Endothelial cell of umbilical vein (primary cell): ENCODE measurements around the gene GDI2. TPM values are rescaled to one million over a fixed set of nuclear protein-coding genes. Genes with fewer than 3 reads are reported as not detected.

Experiments used
- BruUV-seq: library from RNA; stranded (reverse); fragments of 400-500 nt; replicated peaks from 2 replicates; lab custom pipeline; 2021; lab: Mats Ljungman, UMichigan
- CTCF ChIA-PET: fragments of 300-600, 350-600 bp; sonication (Branson Sonifier 250); formaldehyde crosslinking; loops from one replicate; lab custom pipeline; 2021; ENCODE audit warnings: antibody characterized with exemption, inconsistent platforms; lab: Charles Lee
- POLR2A ChIA-PET: fragments of 300-600, 350-600 bp; sonication (Branson Sonifier 250); formaldehyde crosslinking; loops from one replicate; lab custom pipeline; 2021; ENCODE audit warnings: antibody characterized with exemption, inconsistent platforms; lab: Charles Lee
- DNase-seq: peaks from one replicate; pipeline ENCODE4 v3.0.0-alpha.2; 2011; ENCODE audit warnings: low read depth, low spot score
- FAIRE-seq: peaks from 2 replicates; lab custom pipeline; 2011; peaks lifted over from hg19 to GRCh38; lab: Jason Lieb, UNC
- H2AFZ ChIP-seq: 2 replicates; pipeline ENCODE4 v1.6.0; 2012; ENCODE audit warnings: low read depth, low read length, control low read depth, inconsistent platforms
- H3K27ac ChIP-seq: 2 replicates; pipeline ENCODE4 v1.5.1; 2011; ENCODE audit warnings: low read depth, mild to moderate bottlenecking, control low read depth, low read length, moderate library complexity; ENCODE audit not compliant: insufficient read depth
- H3K27me3 ChIP-seq, 2 experiments: 2 replicates each; pipeline versions ENCODE4 v1.6.0 to v1.6.1; 2011; ENCODE audit warnings: low read length in 2 of 2, mixed read lengths in 1 of 2; ENCODE audit not compliant: control insufficient read depth in 2 of 2, insufficient read depth in 2 of 2
- H3K36me3 ChIP-seq, 2 experiments: 2 replicates in 1 of 2; 3 replicates in 1 of 2; pipeline ENCODE4 v1.5.1; 2011; ENCODE audit warnings: low read length in 2 of 2, mild to moderate bottlenecking in 1 of 2, moderate library complexity in 1 of 2; ENCODE audit not compliant: control insufficient read depth in 2 of 2, insufficient read depth in 2 of 2; ENCODE audit errors: extremely low read depth in 1 of 2
- H3K4me1 ChIP-seq: 3 replicates; pipeline ENCODE4 v1.5.1; 2011; ENCODE audit warnings: mild to moderate bottlenecking, low read length; ENCODE audit not compliant: control insufficient read depth, insufficient read depth; ENCODE audit errors: extremely low read depth
- H3K4me2 ChIP-seq: 2 replicates; pipeline ENCODE4 v1.6.1; 2011; ENCODE audit warnings: low read length, control low read depth, mixed read lengths; ENCODE audit not compliant: insufficient read depth
- H3K4me3 ChIP-seq, 3 experiments: fragments of 200-600 bp in 1 of 3; sonication (generic), shearing (Covaris generic) in 1 of 3; replicated peaks in 1 of 3; 2 replicates each; pipeline ENCODE4 v1.5.1; 2011 to 2016; ENCODE audit warnings: control low read depth in 3 of 3, low read length in 3 of 3, mild to moderate bottlenecking in 2 of 3, inconsistent platforms in 1 of 3, low read depth in 1 of 3, moderate library complexity in 1 of 3; ENCODE audit not compliant: insufficient read depth in 1 of 3
- H3K79me2 ChIP-seq: 2 replicates; pipeline ENCODE4 v1.6.0; 2012; ENCODE audit warnings: low read length, inconsistent platforms; ENCODE audit not compliant: control insufficient read depth, insufficient read depth
- H3K9ac ChIP-seq: replicated peaks from 2 replicates; pipeline ENCODE3; 2011; ENCODE audit warnings: low read length, control low read depth; ENCODE audit not compliant: insufficient read depth; ENCODE audit errors: extremely low read depth
- H3K9me1 ChIP-seq: replicated peaks from 3 replicates; pipeline ENCODE4 v1.6.0; 2011; ENCODE audit warnings: mild to moderate bottlenecking, low read length; ENCODE audit not compliant: control insufficient read depth, insufficient read depth; ENCODE audit errors: extremely low read depth
- H3K9me3 ChIP-seq: replicated peaks from 2 replicates; pipeline ENCODE4 v1.5.1; 2012; ENCODE audit warnings: low read length, inconsistent platforms; ENCODE audit not compliant: control insufficient read depth, insufficient read depth
- H4K20me1 ChIP-seq: replicated peaks from 2 replicates; pipeline ENCODE3; 2011; ENCODE audit warnings: mild to moderate bottlenecking, low read length; ENCODE audit not compliant: control insufficient read depth, insufficient read depth; ENCODE audit errors: extremely low read depth
- FOS ChIP-seq: IDR thresholded peaks from 2 replicates; pipeline ENCODE4 v1.6.1; 2011; ENCODE audit warnings: mild to moderate bottlenecking, low read length, moderate library complexity, borderline replicate concordance; ENCODE audit not compliant: insufficient read depth
- GATA2 ChIP-seq: IDR thresholded peaks from 2 replicates; pipeline ENCODE4 v1.7.0; 2011; ENCODE audit warnings: low read depth, mild to moderate bottlenecking, moderate library complexity, mixed read lengths, low read length; ENCODE audit not compliant: insufficient read length, insufficient read depth
- JUN ChIP-seq: IDR thresholded peaks from 2 replicates; pipeline ENCODE4 v1.6.1; 2011; ENCODE audit warnings: borderline replicate concordance, low read depth; ENCODE audit not compliant: insufficient read length, insufficient read depth
- MYC ChIP-seq: IDR thresholded peaks from one replicate; pipeline ENCODE4 v1.6.1; 2011; ENCODE audit warnings: mild to moderate bottlenecking, low read depth, low read length
- POLR2A ChIP-seq: IDR thresholded peaks from 2 replicates; pipeline ENCODE4 v1.6.1; 2012; ENCODE audit warnings: low read depth, mild to moderate bottlenecking, control low read depth, low read length
- POLR2AphosphoS5 ChIP-seq: IDR thresholded peaks from 2 replicates; pipeline ENCODE4 v1.6.1; 2012; ENCODE audit warnings: low read depth, mild to moderate bottlenecking, control low read depth, low read length, moderate library complexity; ENCODE audit not compliant: insufficient read depth
- dilution Hi-C: fragments of 300-500 bp; cut with MboI; formaldehyde crosslinking; loops from one replicate; pipeline ENCODE4 v1.15.0; 2019; ENCODE audit warnings: low sequenced_read_pairs; ENCODE audit not compliant: extremely low pct_ligation_motif_present
- intact Hi-C: fragments of 100-400 bp; cut with micrococcal nuclease; formaldehyde crosslinking; loops from one replicate; pipeline ENCODE4 v1.10.0; 2022
- polyA plus RNA-seq, 4 experiments: library from polyadenylated mRNA; depleted of rRNA in 3 of 4; stranded (reverse) in 3 of 4; unstranded in 1 of 4; fragments of >200 nt; gene quantifications; 2 replicates each; pipeline versions ENCODE4 v1.2.1 to v1.2.3, GENCODE V29; 2011 to 2012; ENCODE audit warnings: missing spikeins in 1 of 4
- total RNA-seq: library from RNA; stranded (reverse); gene quantifications from 2 replicates; pipeline ENCODE4 v1.2.3, GENCODE V29; 2021
- TF ChIP-seq, protein P1 (sequence below), 2 donors: IDR thresholded peaks; 1 replicate in 1 of 2; 2 replicates in 1 of 2; pipeline ENCODE4 v1.5.1; 2011; ENCODE audit warnings: low read length in 2 of 2, mild to moderate bottlenecking in 2 of 2, moderate library complexity in 2 of 2, control low read depth in 1 of 2, inconsistent platforms in 1 of 2, low read depth in 1 of 2; ENCODE audit not compliant: insufficient read depth in 1 of 2; ENCODE audit errors: extremely low read depth in 1 of 2
- TF ChIP-seq, protein P2 (sequence below): IDR thresholded peaks from 2 replicates; pipeline ENCODE4 v1.6.1; 2011; ENCODE audit not compliant: insufficient read depth, insufficient read length

GDI2 gene
- total and polyA plus RNA-seq, 2 donors (not counting 3 experiments of a cell fraction or from before 2014, with no cell fraction given), result 154 to 307 TPM

DNA sequence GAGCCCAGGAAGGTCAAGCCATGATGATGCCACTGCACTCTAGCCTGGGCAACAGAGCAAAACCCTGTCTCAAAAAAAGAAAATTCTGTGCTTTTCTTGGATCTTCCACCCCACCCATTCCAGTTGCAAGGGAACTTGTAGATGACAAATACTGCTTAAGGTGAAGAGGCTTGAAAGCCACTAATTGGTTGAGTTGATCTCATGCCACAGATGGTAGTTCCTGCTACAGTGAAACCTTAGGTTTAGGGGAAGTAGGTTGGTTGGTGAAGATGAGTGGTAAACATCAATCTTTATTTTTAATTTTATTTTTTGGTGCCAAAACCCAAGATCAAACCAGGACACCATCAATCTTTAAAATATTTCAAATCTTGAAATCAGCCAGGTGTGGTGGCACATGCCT is 2.9 kb upstream of the GDI2 start:
- Histone ChIP-seq H3K79me2 (peaks cover 25% of the 10 kb centered on the region), H3K9ac (no peak overlapping the region), H3K27ac (no peak overlapping the region), H3K27me3 (no peaks in the 10 kb centered on the region), H4K20me1 (peaks cover 2% of the 10 kb centered on the region), H3K4me1 (peaks cover 15% of the 10 kb centered on the region), H2AFZ (no peak overlapping the region), H3K4me3 (no peak overlapping the region), H3K36me3 (no peaks in the 10 kb centered on the region), H3K9me1 (no peaks in the 10 kb centered on the region), H3K9me3 (no peaks in the 10 kb centered on the region), H3K4me2 (no peak overlapping the region)
- BruUV-seq, result no TSS peak
- intact Hi-C loops, result loop anchor here (10.0 kb wide), 1 partner anchor 159 kb away; the partner anchor contains the start of gene IL15RA
- DNase-seq (no peak), FAIRE-seq (no peak)
- dilution Hi-C loops, result no loop called here
- ChIA-PET CTCF (interaction anchor here (1.1 kb wide), 1 partner anchor 58 kb away, joined by 5 read pairs; no protein-coding TSS in a partner anchor), POLR2A (no interaction called here)
- no peak for TF ChIP-seq GATA2
- TF ChIP-seq POLR2AphosphoS5, result no peak
- TF ChIP-seq, protein P1, sequence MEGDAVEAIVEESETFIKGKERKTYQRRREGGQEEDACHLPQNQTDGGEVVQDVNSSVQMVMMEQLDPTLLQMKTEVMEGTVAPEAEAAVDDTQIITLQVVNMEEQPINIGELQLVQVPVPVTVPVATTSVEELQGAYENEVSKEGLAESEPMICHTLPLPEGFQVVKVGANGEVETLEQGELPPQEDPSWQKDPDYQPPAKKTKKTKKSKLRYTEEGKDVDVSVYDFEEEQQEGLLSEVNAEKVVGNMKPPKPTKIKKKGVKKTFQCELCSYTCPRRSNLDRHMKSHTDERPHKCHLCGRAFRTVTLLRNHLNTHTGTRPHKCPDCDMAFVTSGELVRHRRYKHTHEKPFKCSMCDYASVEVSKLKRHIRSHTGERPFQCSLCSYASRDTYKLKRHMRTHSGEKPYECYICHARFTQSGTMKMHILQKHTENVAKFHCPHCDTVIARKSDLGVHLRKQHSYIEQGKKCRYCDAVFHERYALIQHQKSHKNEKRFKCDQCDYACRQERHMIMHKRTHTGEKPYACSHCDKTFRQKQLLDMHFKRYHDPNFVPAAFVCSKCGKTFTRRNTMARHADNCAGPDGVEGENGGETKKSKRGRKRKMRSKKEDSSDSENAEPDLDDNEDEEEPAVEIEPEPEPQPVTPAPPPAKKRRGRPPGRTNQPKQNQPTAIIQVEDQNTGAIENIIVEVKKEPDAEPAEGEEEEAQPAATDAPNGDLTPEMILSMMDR (IDR thresholded peaks at IDR 0.05; ENCODE audit: extremely low read depth in 1 of 2, insufficient read depth in 1 of 2, low read depth in 1 of 2, low read length in 2 of 2), result no peak
- no peak for TF ChIP-seq FOS
- TF ChIP-seq JUN, result no peak
- no peak for TF ChIP-seq POLR2A
- TF ChIP-seq, protein P2, sequence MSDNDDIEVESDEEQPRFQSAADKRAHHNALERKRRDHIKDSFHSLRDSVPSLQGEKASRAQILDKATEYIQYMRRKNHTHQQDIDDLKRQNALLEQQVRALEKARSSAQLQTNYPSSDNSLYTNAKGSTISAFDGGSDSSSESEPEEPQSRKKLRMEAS, result no peak
- TF ChIP-seq MYC, result no peak
